Spleen (tissue), 7 donors: ENCODE data around the gene TPTE2.

ENCODE experiments used
- POLR2A ChIP-seq, 3 donors: fragments of 450-650 bp; IDR thresholded peaks; one replicate each; pipeline ENCODE4 v1.5.1; 2017; ENCODE audit warnings: antibody characterized with exemption in 3 of 3, mild to moderate bottlenecking in 1 of 3
- POLR2AphosphoS5 ChIP-seq, 3 donors: sonication (generic); formaldehyde crosslinking; IDR thresholded peaks; one replicate each; pipeline ENCODE4 v1.5.1; 2017; ENCODE audit warnings: antibody characterized with exemption in 3 of 3
- TF ChIP-seq, protein P1 (sequence below), 11 experiments: fragments of 200-600 bp in 7 of 11; fragments of 450-650 bp in 4 of 11; sonication (generic) in 4 of 11; IDR thresholded peaks in 8 of 11; conservative IDR thresholded peaks in 3 of 11; 1 replicate in 7 of 11; 2 replicates in 4 of 11; pipeline versions ENCODE4 v1.4.0 to v1.8.0; 2016 to 2021; ENCODE audit warnings: antibody characterized with exemption in 11 of 11, inconsistent platforms in 4 of 11, mild to moderate bottlenecking in 1 of 11
- donor health status: DM: no; HTN: no; CAD: no; lungs with moderate emphysema.
- donor health status: DM: no; HTN: no; CAD: no.
- donor health status: DM: no; HTN: no; CAD: no.

DNA sequence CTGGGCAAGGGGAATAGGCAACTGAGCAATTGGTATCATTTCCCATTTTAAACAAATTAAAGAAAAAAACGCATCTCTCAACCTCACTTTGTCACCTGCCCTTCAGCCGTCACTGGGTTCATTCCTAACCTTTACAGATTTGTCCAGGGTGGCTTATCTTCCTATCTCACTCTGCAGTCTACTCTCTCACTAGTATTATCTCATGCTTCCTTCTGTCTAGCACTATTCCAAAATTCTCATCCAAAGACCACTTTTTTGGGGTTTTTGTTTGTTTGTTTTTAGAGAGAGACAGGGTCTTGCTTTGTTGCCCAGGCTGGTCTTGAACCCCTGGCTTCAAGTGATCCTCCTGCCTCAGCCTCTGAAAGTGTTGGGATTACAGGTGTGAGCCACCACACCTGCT, 45.4 kb upstream of the TPTE2 start:
- TF ChIP-seq, protein P1, sequence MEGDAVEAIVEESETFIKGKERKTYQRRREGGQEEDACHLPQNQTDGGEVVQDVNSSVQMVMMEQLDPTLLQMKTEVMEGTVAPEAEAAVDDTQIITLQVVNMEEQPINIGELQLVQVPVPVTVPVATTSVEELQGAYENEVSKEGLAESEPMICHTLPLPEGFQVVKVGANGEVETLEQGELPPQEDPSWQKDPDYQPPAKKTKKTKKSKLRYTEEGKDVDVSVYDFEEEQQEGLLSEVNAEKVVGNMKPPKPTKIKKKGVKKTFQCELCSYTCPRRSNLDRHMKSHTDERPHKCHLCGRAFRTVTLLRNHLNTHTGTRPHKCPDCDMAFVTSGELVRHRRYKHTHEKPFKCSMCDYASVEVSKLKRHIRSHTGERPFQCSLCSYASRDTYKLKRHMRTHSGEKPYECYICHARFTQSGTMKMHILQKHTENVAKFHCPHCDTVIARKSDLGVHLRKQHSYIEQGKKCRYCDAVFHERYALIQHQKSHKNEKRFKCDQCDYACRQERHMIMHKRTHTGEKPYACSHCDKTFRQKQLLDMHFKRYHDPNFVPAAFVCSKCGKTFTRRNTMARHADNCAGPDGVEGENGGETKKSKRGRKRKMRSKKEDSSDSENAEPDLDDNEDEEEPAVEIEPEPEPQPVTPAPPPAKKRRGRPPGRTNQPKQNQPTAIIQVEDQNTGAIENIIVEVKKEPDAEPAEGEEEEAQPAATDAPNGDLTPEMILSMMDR (IDR thresholded peaks at IDR 0.05 in 8 of 11, conservative IDR thresholded peaks at IDR 0.05 in 3 of 11) = no peak
- TF ChIP-seq POLR2A (IDR thresholded peaks at IDR 0.05) (no peak), POLR2AphosphoS5 (IDR thresholded peaks at IDR 0.05) (no peak)
